Neural cell (in vitro differentiated cells): ENCODE data around the gene CAPN12. TPM values are rescaled to one million over a fixed set of nuclear protein-coding genes. Genes with fewer than 3 reads are reported as not detected.

Experiments
- H2AFZ ChIP-seq: fragments of 200-600, 300-800 bp; sonication (generic), shearing (Covaris generic); 2 replicates; pipeline ENCODE4 v1.6.0; 2014; ENCODE audit warnings: low read depth, mild to moderate bottlenecking, antibody characterized with exemption, low read length, moderate library complexity
- H3F3A ChIP-seq: fragments of 200-600 bp; shearing (Covaris generic); 2 replicates; pipeline ENCODE4 v1.6.1; 2016; ENCODE audit warnings: mild to moderate bottlenecking, moderate library complexity, mixed read lengths, antibody characterized with exemption, low read length; ENCODE audit not compliant: insufficient read depth, poor library complexity, severe bottlenecking
- H3K27ac ChIP-seq: fragments of 200-600, 300-800 bp; sonication (generic), shearing (Covaris generic); 2 replicates; pipeline ENCODE4 v1.5.1; 2014; ENCODE audit warnings: mild to moderate bottlenecking, low read length, moderate library complexity
- H3K27me3 ChIP-seq: fragments of 300-800, 200-600 bp; sonication (generic), shearing (Covaris generic); 2 replicates; pipeline ENCODE4 v1.6.0; 2014; ENCODE audit warnings: mild to moderate bottlenecking, low read depth, low read length, moderate library complexity; ENCODE audit not compliant: insufficient read depth
- H3K36me3 ChIP-seq: fragments of 300-800, 200-600 bp; sonication (generic), shearing (Covaris generic); 2 replicates; pipeline ENCODE4 v1.5.1; 2014; ENCODE audit warnings: mild to moderate bottlenecking, antibody characterized with exemption, low read length, moderate library complexity; ENCODE audit not compliant: insufficient read depth
- H3K4me2 ChIP-seq: fragments of 300-800, 200-600 bp; sonication (generic), shearing (Covaris generic); 2 replicates; pipeline ENCODE4 v1.6.0; 2014; ENCODE audit warnings: mild to moderate bottlenecking, low read length
- H3K4me3 ChIP-seq: fragments of 300-800, 200-600 bp; sonication (generic), shearing (Covaris generic); 2 replicates; pipeline ENCODE4 v1.5.1; 2014; ENCODE audit warnings: mild to moderate bottlenecking, low read length, moderate library complexity
- H3K79me2 ChIP-seq: fragments of 200-600 bp; shearing (Covaris generic); replicated peaks from 2 replicates; pipeline ENCODE4 v1.6.0; 2014; ENCODE audit warnings: mild to moderate bottlenecking, low read length, moderate library complexity; ENCODE audit not compliant: insufficient read depth
- H3K9ac ChIP-seq: fragments of 300-800, 200-600 bp; sonication (generic), shearing (Covaris generic); 2 replicates; pipeline ENCODE4 v1.6.1; 2016; ENCODE audit warnings: mild to moderate bottlenecking, low read length, mixed read lengths
- H3K9me2 ChIP-seq: fragments of 200-600 bp; shearing (Covaris generic); 2 replicates; pipeline ENCODE4 v1.6.1; 2016; ENCODE audit warnings: mild to moderate bottlenecking, low read length, mixed read lengths; ENCODE audit not compliant: insufficient read depth
- H3K9me3 ChIP-seq: fragments of 200-600, 300-800 bp; sonication (generic), shearing (Covaris generic); 2 replicates; pipeline ENCODE4 v1.6.1; 2016; ENCODE audit warnings: mild to moderate bottlenecking, mixed run types, low read length, moderate library complexity, mixed read lengths
- H4K20me1 ChIP-seq: fragments of 200-600 bp; shearing (Covaris generic); 2 replicates; pipeline ENCODE4 v1.6.1; 2016; ENCODE audit warnings: mild to moderate bottlenecking, mixed run types; ENCODE audit not compliant: insufficient read depth
- CTCF ChIP-seq: fragments of 450-650 bp; IDR thresholded peaks from 2 replicates; pipeline ENCODE4 v1.5.1; 2014; ENCODE audit warnings: antibody characterized with exemption, mild to moderate bottlenecking, moderate library complexity; ENCODE audit not compliant: poor library complexity, severe bottlenecking
- EP300 ChIP-seq: fragments of 450-650 bp; conservative IDR thresholded peaks from 2 replicates; pipeline ENCODE4 v1.6.1; 2014; ENCODE audit warnings: antibody characterized with exemption, mild to moderate bottlenecking, moderate library complexity; ENCODE audit not compliant: poor library complexity, severe bottlenecking
- EZH2 ChIP-seq: fragments of 200-600, 300-800 bp; shearing (Covaris generic), sonication (generic); IDR thresholded peaks from 2 replicates; pipeline ENCODE4 v1.6.1; 2014; ENCODE audit warnings: antibody characterized with exemption, low read length, borderline replicate concordance, mild to moderate bottlenecking; ENCODE audit not compliant: insufficient read depth, poor library complexity, severe bottlenecking
- MXI1 ChIP-seq: fragments of 450-650 bp; conservative IDR thresholded peaks from 2 replicates; pipeline ENCODE4 v1.6.1; 2014; ENCODE audit warnings: antibody characterized with exemption, mild to moderate bottlenecking; ENCODE audit not compliant: poor library complexity, severe bottlenecking
- POLR2AphosphoS5 ChIP-seq: IDR thresholded peaks from 2 replicates; pipeline ENCODE4 v1.6.1; 2012
- RAD21 ChIP-seq: fragments of 450-650 bp; conservative IDR thresholded peaks from 2 replicates; pipeline ENCODE4 v1.6.1; 2014; ENCODE audit warnings: antibody characterized with exemption, mild to moderate bottlenecking, moderate library complexity
- REST ChIP-seq: IDR thresholded peaks from 2 replicates; pipeline ENCODE4 v1.6.1; 2012; ENCODE audit warnings: borderline replicate concordance
- SMC3 ChIP-seq: fragments of 450-650 bp; conservative IDR thresholded peaks from 2 replicates; pipeline ENCODE4 v1.6.1; 2014; ENCODE audit warnings: antibody characterized with exemption, mild to moderate bottlenecking, moderate library complexity; ENCODE audit not compliant: poor library complexity
- TAF1 ChIP-seq: IDR thresholded peaks from 2 replicates; pipeline ENCODE4 v1.6.1; 2012; ENCODE audit warnings: low read depth
- polyA plus RNA-seq: library from polyadenylated mRNA; depleted of rRNA; stranded (reverse); fragments of >200 nt; gene quantifications from 2 replicates; pipeline ENCODE4 v1.2.3, GENCODE V29; 2014

Gene CAPN12
- polyA plus RNA-seq, 1 donor from 2014 or later: not detected

GRCh38 chr19:38736413-38737280 lies 7.6 kb downstream of the CAPN12 start:
- Histone ChIP-seq H3K27ac (no peak overlapping the region), H3K9me2 (no peaks in the 10 kb centered on the region), H3K79me2 (no peaks in the 10 kb centered on the region), H3K9ac (no peak overlapping the region), H3K27me3 (peaks cover 12% of the 10 kb centered on the region), H3K4me3 (peak overlapping the region; percentile 46), H3K36me3 (no peaks in the 10 kb centered on the region), H3K9me3 (no peaks in the 10 kb centered on the region), H3K4me2 (no peak overlapping the region), H2AFZ (no peak overlapping the region), H4K20me1 (no peaks in the 10 kb centered on the region), H3F3A (no peaks in the 10 kb centered on the region)
- TF ChIP-seq REST (no peak), POLR2AphosphoS5 (no peak), MXI1 (no peak), SMC3 (no peak), EZH2 (no peak), RAD21 (no peak), TAF1 (no peak), CTCF (no peak), EP300 (no peak)

GRCh38 chr19:38736036-38736412 lies 8.2 kb downstream of the CAPN12 start:
- no peaks in the 10 kb centered on the region for H3K9me2 ChIP-seq
- H3K4me3 ChIP-seq: peak overlapping the region; percentile 46
- no peaks in the 10 kb centered on the region for H4K20me1 ChIP-seq
- no peaks in the 10 kb centered on the region for H3K36me3 ChIP-seq
- no peak overlapping the region for H3K9ac ChIP-seq
- no peaks in the 10 kb centered on the region for H3F3A ChIP-seq
- no peak overlapping the region for H3K27ac ChIP-seq
- H2AFZ ChIP-seq: no peak overlapping the region
- TF ChIP-seq SMC3 (no peak), POLR2AphosphoS5 (no peak), EP300 (no peak), EZH2 (no peak), RAD21 (no peak), TAF1 (no peak), MXI1 (no peak), CTCF (no peak), REST (no peak)
- no peaks in the 10 kb centered on the region for H3K79me2 ChIP-seq
- H3K27me3 ChIP-seq: peaks cover 12% of the 10 kb centered on the region
- H3K9me3 ChIP-seq: no peaks in the 10 kb centered on the region
- no peak overlapping the region for H3K4me2 ChIP-seq
